A673 (cell line): ENCODE data around the gene NEO1. TPM values are rescaled to one million over a fixed set of nuclear protein-coding genes. Genes with fewer than 3 reads are reported as not detected.
"Not testable (repeated sequence)": the region's sequence is repeated elsewhere in the genome, so short reads cannot be mapped to it uniquely, and the experiment has no call there.

Experiments
- BruUV-seq: library from RNA; stranded (reverse); fragments of 400-500 nt; replicated peaks from 2 replicates; lab custom pipeline; 2021; lab: Mats Ljungman, UMichigan
- CTCF ChIA-PET: fragments of 300-600 bp; sonication (Branson Sonifier 250); formaldehyde crosslinking; loops from one replicate; lab custom pipeline; 2022; ENCODE audit warnings: antibody characterized with exemption; lab: Charles Lee
- POLR2A ChIA-PET: fragments of 300-600 bp; sonication (Branson Sonifier 250); formaldehyde crosslinking; loops from one replicate; lab custom pipeline; 2022; ENCODE audit warnings: antibody characterized with exemption; ENCODE audit not compliant: low non-redundant PET; lab: Charles Lee
- DNase-seq: peaks from one replicate; pipeline ENCODE4 v3.0.0-alpha.2; 2015; ENCODE audit warnings: low spot score
- H3K27ac ChIP-seq: fragments of 200-600 bp; sonication (generic); 2 replicates; pipeline ENCODE4 v1.5.1; 2016; ENCODE audit warnings: mixed run types, low read depth, mild to moderate bottlenecking, mixed read lengths, antibody characterized with exemption, low read length; ENCODE audit not compliant: poor library complexity, severe bottlenecking
- H3K27me3 ChIP-seq: fragments of 200-600 bp; sonication (generic); replicated peaks from 2 replicates; pipeline ENCODE4 v1.6.1; 2017; ENCODE audit warnings: mixed run types, low read depth, mild to moderate bottlenecking, mixed read lengths, antibody characterized with exemption, low read length; ENCODE audit not compliant: insufficient read depth, poor library complexity
- H3K36me3 ChIP-seq: fragments of 200-600 bp; sonication (generic); 2 replicates; pipeline ENCODE4 v1.6.1; 2016; ENCODE audit warnings: mixed run types, mild to moderate bottlenecking, mixed read lengths, antibody characterized with exemption, low read length; ENCODE audit not compliant: insufficient read depth, poor library complexity, severe bottlenecking
- H3K4me1 ChIP-seq: fragments of 200-600 bp; sonication (generic); 2 replicates; pipeline ENCODE4 v1.6.1; 2017; ENCODE audit warnings: mixed run types, mild to moderate bottlenecking, mixed read lengths, antibody characterized with exemption, low read length; ENCODE audit not compliant: insufficient read depth, poor library complexity, severe bottlenecking
- H3K4me3 ChIP-seq: fragments of 200-600 bp; sonication (generic); 2 replicates; pipeline ENCODE4 v1.5.1; 2016; ENCODE audit warnings: low read depth, mixed run types, mild to moderate bottlenecking, mixed read lengths, low read length; ENCODE audit not compliant: poor library complexity, severe bottlenecking
- H3K9me3 ChIP-seq: fragments of 200-600 bp; sonication (generic); 2 replicates; pipeline ENCODE4 v1.6.1; 2016; ENCODE audit warnings: mixed run types, low read depth, mild to moderate bottlenecking, mixed read lengths, antibody characterized with exemption, low read length; ENCODE audit not compliant: poor library complexity, severe bottlenecking
- EZH2 ChIP-seq: fragments of 200-600 bp; sonication (generic); IDR thresholded peaks from 2 replicates; pipeline ENCODE4 v1.6.1; 2017; ENCODE audit warnings: borderline replicate concordance, low read depth, mild to moderate bottlenecking, mixed read lengths, antibody characterized with exemption, low read length; ENCODE audit not compliant: poor library complexity, severe bottlenecking
- intact Hi-C: fragments of 100-400 bp; cut with micrococcal nuclease; formaldehyde crosslinking; loops from one replicate; pipeline ENCODE4 v1.10.0; 2022; ENCODE audit not compliant: unreplicated experiment
- total RNA-seq: library from RNA; stranded (reverse); gene quantifications from 2 replicates; pipeline ENCODE4 v1.2.3, GENCODE V29; 2021
- TF ChIP-seq, protein P1 (sequence below): fragments of 300-800, 200-600 bp; sonication (generic); conservative IDR thresholded peaks from 2 replicates; pipeline ENCODE4 v1.5.1; 2017; ENCODE audit warnings: low read depth, mild to moderate bottlenecking, antibody characterized with exemption, low read length, moderate library complexity, mixed read lengths

Gene NEO1
- total RNA-seq, 1 experiment from 2014 or later, result 72.6 TPM

- intact Hi-C loops, result no loop called here
- no peaks in the 10 kb centered on the region for H3K36me3 ChIP-seq
- no peaks in the 10 kb centered on the region for H3K9me3 ChIP-seq
- no peak overlapping the region for H3K4me3 ChIP-seq
- ChIA-PET POLR2A (no interaction called here), CTCF (no interaction called here)
- H3K4me1 ChIP-seq, result no peaks in the 10 kb centered on the region
- no TSS peak for BruUV-seq
- no peak for DNase-seq
- H3K27me3 ChIP-seq, result no peaks in the 10 kb centered on the region
- TF ChIP-seq EZH2, result no peak
- TF ChIP-seq, protein P1, sequence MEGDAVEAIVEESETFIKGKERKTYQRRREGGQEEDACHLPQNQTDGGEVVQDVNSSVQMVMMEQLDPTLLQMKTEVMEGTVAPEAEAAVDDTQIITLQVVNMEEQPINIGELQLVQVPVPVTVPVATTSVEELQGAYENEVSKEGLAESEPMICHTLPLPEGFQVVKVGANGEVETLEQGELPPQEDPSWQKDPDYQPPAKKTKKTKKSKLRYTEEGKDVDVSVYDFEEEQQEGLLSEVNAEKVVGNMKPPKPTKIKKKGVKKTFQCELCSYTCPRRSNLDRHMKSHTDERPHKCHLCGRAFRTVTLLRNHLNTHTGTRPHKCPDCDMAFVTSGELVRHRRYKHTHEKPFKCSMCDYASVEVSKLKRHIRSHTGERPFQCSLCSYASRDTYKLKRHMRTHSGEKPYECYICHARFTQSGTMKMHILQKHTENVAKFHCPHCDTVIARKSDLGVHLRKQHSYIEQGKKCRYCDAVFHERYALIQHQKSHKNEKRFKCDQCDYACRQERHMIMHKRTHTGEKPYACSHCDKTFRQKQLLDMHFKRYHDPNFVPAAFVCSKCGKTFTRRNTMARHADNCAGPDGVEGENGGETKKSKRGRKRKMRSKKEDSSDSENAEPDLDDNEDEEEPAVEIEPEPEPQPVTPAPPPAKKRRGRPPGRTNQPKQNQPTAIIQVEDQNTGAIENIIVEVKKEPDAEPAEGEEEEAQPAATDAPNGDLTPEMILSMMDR, result no peak
- no peak overlapping the region for H3K27ac ChIP-seq
Measured at GRCh38 chr15:73161546-73161945, 109.3 kb downstream of the NEO1 start.

DNA sequence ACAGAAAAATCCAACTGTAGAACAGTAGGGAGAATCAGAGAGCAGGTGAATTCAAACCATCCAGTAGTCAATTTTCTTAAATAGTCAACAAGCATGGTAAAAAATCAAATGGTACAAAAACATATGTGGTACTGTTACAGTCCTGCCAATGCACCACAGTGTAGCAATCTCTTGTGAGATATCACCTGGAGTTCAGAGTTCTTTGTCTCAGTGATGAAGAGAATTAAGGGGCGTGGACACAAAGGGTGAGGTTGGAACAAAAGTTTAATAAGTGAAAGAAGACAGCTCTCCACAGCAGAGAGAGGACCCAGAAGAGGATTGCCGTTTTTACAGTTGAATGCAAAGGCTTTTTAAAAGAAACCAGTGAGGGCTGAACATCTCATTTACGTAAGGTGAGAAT lies 113.2 kb downstream of the NEO1 start:
- ChIA-PET CTCF (no interaction called here), POLR2A (no interaction called here)
- Histone ChIP-seq H3K27me3 (no peaks in the 10 kb centered on the region), H3K27ac (no peak overlapping the region), H3K36me3 (no peaks in the 10 kb centered on the region), H3K9me3 (no peaks in the 10 kb centered on the region), H3K4me3 (no peak overlapping the region), H3K4me1 (peaks cover 4% of the 10 kb centered on the region)
- no TSS peak for BruUV-seq
- intact Hi-C loops, result no loop called here
- DNase-seq, result no peak
- no peak for TF ChIP-seq EZH2
- TF ChIP-seq, protein P1, result no peak

DNA sequence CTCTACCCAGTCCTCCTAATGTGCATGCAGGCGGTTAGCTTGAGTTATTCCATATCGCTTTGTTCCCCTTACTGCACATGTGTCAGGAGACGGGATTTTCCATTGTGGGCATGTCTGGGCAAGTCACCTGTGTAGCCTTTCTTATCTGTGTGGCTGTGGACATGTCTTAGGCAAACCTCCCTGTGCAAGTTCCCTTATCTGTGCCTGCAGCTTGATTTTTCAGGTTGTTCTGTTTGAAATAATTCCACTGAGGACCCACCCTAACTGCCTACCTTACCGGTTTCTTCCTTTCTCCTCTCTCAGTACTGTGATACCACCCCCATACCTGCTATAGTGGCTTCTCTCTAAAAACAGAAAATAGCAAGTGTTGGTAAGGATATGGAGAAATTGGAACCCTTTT lies 113.6 kb downstream of the NEO1 start:
- no peak for DNase-seq
- BruUV-seq, result no TSS peak
- TF ChIP-seq, protein P1, result no peak
- TF ChIP-seq EZH2, result no peak
- H3K9me3 ChIP-seq, result no peaks in the 10 kb centered on the region
- H3K27me3 ChIP-seq, result no peaks in the 10 kb centered on the region
- no peak overlapping the region for H3K4me3 ChIP-seq
- H3K4me1 ChIP-seq, result peaks cover 4% of the 10 kb centered on the region
- ChIA-PET POLR2A (no interaction called here), CTCF (no interaction called here)
- no peak overlapping the region for H3K27ac ChIP-seq
- no peaks in the 10 kb centered on the region for H3K36me3 ChIP-seq
- intact Hi-C loops, result no loop called here

DNA sequence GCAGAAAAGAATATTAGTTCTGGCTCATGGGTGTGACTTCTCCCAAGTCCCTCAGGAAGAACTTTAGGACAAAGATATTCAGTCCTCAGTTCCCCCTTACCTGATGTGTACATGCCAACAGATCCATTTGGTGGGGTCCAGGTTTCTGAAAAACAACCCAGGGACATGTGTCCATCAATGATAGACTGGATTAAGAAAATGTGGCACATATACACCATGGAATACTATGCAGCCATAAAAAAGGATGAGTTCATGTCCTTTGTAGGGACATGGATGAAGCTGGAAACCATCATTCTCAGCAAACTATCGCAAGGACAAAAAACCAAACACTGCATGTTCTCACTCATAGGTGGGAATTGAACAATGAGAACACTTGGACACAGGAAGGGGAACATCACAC lies 114.4 kb downstream of the NEO1 start:
- H3K4me1 ChIP-seq, H3K9me3 ChIP-seq, BruUV-seq, H3K4me3 ChIP-seq, H3K36me3 ChIP-seq, POLR2A ChIA-PET, H3K27me3 ChIP-seq, intact Hi-C loops, CTCF ChIA-PET, H3K27ac ChIP-seq, DNase-seq: not testable (repeated sequence)
